Tibial nerve (tissue), 4 donors: ENCODE measurements around the gene USP9X. TPM values are rescaled to one million over a fixed set of nuclear protein-coding genes. Genes with fewer than 3 reads are reported as not detected.
"Not testable (repeated sequence)": the region's sequence is repeated elsewhere in the genome, so short reads cannot be mapped to it uniquely, and the experiment has no call there.

ENCODE experiments used
- DNase-seq, 2 donors: peaks; one replicate each; pipeline ENCODE4 v3.0.0-alpha.2; 2019; ENCODE audit warnings: low spot score in 2 of 2
- H3K27ac ChIP-seq, 4 donors: fragments of 200-600 bp; sonication (generic) in 3 of 4; one replicate each; pipeline ENCODE4 v1.5.1; 2017 to 2019; ENCODE audit warnings: mild to moderate bottlenecking in 1 of 4
- H3K27me3 ChIP-seq, 2 donors: fragments of 200-600 bp; sonication (generic) in 1 of 2; one replicate each; pipeline versions ENCODE4 v1.5.1 to v1.6.0; 2017 to 2019
- H3K36me3 ChIP-seq, 3 donors: fragments of 200-600 bp; sonication (generic); one replicate each; pipeline ENCODE4 v1.5.1; 2018 to 2019
- H3K4me1 ChIP-seq, 4 donors: fragments of 200-600 bp; sonication (generic) in 3 of 4; one replicate each; pipeline ENCODE4 v1.5.1; 2017 to 2019
- H3K4me3 ChIP-seq, 4 donors: fragments of 200-600 bp; sonication (generic) in 3 of 4; one replicate each; pipeline ENCODE4 v1.5.1; 2017 to 2019; ENCODE audit warnings: mild to moderate bottlenecking in 1 of 4, moderate library complexity in 1 of 4
- H3K9me3 ChIP-seq, 4 donors: fragments of 200-600 bp; sonication (generic) in 3 of 4; one replicate each; pipeline ENCODE4 v1.5.1; 2017 to 2019
- CTCF ChIP-seq, 5 experiments: fragments of 200-600 bp in 3 of 5; fragments of 450-650 bp in 2 of 5; sonication (generic) in 3 of 5; IDR thresholded peaks; one replicate each; pipeline ENCODE4 v1.5.1; 2016 to 2019; ENCODE audit warnings: antibody characterized with exemption in 5 of 5, mild to moderate bottlenecking in 3 of 5, moderate library complexity in 2 of 5
- EP300 ChIP-seq, 2 donors: sonication (generic); formaldehyde crosslinking; IDR thresholded peaks; one replicate each; pipeline ENCODE4 v1.6.1; 2017; ENCODE audit warnings: antibody characterized with exemption in 2 of 2, mild to moderate bottlenecking in 1 of 2
- POLR2A ChIP-seq, 2 donors: fragments of 450-650 bp; IDR thresholded peaks; one replicate each; pipeline ENCODE4 v1.6.1; 2017; ENCODE audit warnings: antibody characterized with exemption in 2 of 2, mild to moderate bottlenecking in 2 of 2, moderate library complexity in 2 of 2
- WGBS, 2 donors: methylation state at CpG; one replicate each; pipeline ENCODE4 v1.1.5; 2018; 5-methylcytosine and 5-hydroxymethylcytosine counted together
- total RNA-seq, 4 donors: library from RNA; depleted of rRNA; stranded (reverse); fragments of >200 nt; gene quantifications; one replicate each; pipeline ENCODE4 v1.1.0, GENCODE V29; 2016

USP9X gene
- total RNA-seq, 4 donors from 2014 or later = 83.1 to 101 (median 97.2) TPM

GRCh38 chrX:41148553-41148952 is 63.3 kb downstream of the USP9X start:
- WGBS, 2 donors = 28 to 72% methylated on average over 4 of the region's 4 CpGs
- Histone ChIP-seq H3K27ac (no peak overlapping the region), H3K4me1 (no peaks in the 10 kb centered on the region), H3K4me3 (no peak overlapping the region), H3K27me3 (no peaks in the 10 kb centered on the region), H3K36me3 (peaks cover 0 to 20% (median 0%) of the 10 kb centered on the region in 3 donors), H3K9me3 (no peaks in the 10 kb centered on the region)
- no peak for DNase-seq
- no peak for TF ChIP-seq POLR2A (IDR thresholded peaks at IDR 0.05)
- no peak for TF ChIP-seq CTCF (IDR thresholded peaks at IDR 0.05)
- TF ChIP-seq EP300 (IDR thresholded peaks at IDR 0.05) = no peak

DNA sequence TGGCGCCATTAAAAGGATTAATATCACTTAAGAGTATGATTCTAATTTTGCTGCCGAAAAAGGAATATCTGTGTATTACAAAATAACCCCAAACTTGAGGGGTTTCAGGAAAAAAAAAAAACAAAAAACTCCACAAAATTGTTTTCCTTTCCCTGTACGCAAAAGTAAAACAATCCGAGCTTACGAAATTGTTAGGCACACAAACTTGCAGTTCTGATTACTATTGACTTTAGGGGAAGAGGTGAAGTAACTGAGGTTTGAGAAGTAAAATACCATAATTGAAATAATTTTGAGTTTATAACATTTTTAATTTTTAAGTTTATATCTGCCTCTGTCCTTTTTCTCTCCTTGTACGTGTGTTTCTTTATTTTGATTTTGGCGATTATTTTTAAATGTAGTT is 64.8 kb downstream of the USP9X start:
- H3K36me3 ChIP-seq = peaks cover 0 to 20% (median 0%) of the 10 kb centered on the region in 3 donors
- H3K27ac ChIP-seq = no peak overlapping the region
- 75 to 86% methylated on average over 7 of the region's 7 CpGs for WGBS, 2 donors
- no peaks in the 10 kb centered on the region for H3K9me3 ChIP-seq
- TF ChIP-seq EP300 (IDR thresholded peaks at IDR 0.05) (no peak), CTCF (IDR thresholded peaks at IDR 0.05) (no peak), POLR2A (IDR thresholded peaks at IDR 0.05) (no peak)
- no peaks in the 10 kb centered on the region for H3K27me3 ChIP-seq
- no peaks in the 10 kb centered on the region for H3K4me1 ChIP-seq
- no peak for DNase-seq
- no peak overlapping the region for H3K4me3 ChIP-seq

- not testable (repeated sequence) for H3K27ac ChIP-seq, H3K4me1 ChIP-seq, H3K27me3 ChIP-seq, DNase-seq, H3K9me3 ChIP-seq, H3K4me3 ChIP-seq
- WGBS, 2 donors = 95 to 98% methylated on average over 12 of the region's 12 CpGs
- H3K36me3 ChIP-seq = peaks cover 0 to 11% (median 0%) of the 10 kb centered on the region in 3 donors
Measured at GRCh38 chrX:41151726-41152125, 66.5 kb downstream of the USP9X start.

DNA sequence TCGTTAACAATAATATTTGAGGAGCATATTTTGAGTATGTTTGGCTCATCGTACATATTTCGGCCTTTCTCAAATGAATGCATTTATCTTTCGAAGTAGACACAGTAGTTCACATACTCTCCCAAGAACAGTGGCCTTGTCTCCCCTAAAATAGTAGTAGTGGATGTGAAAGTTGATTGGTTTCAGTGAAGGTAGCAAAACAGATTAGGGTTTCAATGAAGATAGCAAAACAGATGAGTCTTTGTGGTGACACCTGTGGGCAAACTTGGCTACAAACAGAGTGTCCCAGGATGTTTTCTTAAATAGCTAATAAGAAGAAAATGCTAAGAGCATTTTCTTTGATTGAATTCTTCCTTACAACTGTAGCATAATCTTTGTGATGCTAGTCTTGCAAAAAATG is 67.0 kb downstream of the USP9X start:
- no peak for DNase-seq
- no peaks in the 10 kb centered on the region for H3K4me1 ChIP-seq
- WGBS, 2 donors = 87 to 88% methylated on average over 4 of the region's 4 CpGs
- H3K27me3 ChIP-seq = no peaks in the 10 kb centered on the region
- peaks cover 0 to 15% (median 0%) of the 10 kb centered on the region in 3 donors for H3K36me3 ChIP-seq
- H3K27ac ChIP-seq = no peak overlapping the region
- H3K9me3 ChIP-seq = no peaks in the 10 kb centered on the region
- H3K4me3 ChIP-seq = no peak overlapping the region
- TF ChIP-seq EP300 (IDR thresholded peaks at IDR 0.05) = no peak
- TF ChIP-seq POLR2A (IDR thresholded peaks at IDR 0.05) = no peak
- TF ChIP-seq CTCF (IDR thresholded peaks at IDR 0.05) = no peak

- Histone ChIP-seq H3K36me3 (peaks cover 0 to 7% (median 0%) of the 10 kb centered on the region in 3 donors), H3K27ac (no peak overlapping the region), H3K27me3 (no peaks in the 10 kb centered on the region), H3K4me1 (no peaks in the 10 kb centered on the region), H3K4me3 (no peak overlapping the region), H3K9me3 (no peaks in the 10 kb centered on the region)
- 60 to 67% methylated on average over 2 of the region's 2 CpGs for WGBS, 2 donors
- TF ChIP-seq CTCF (IDR thresholded peaks at IDR 0.05) (no peak), POLR2A (IDR thresholded peaks at IDR 0.05) (no peak), EP300 (IDR thresholded peaks at IDR 0.05) (no peak)
- DNase-seq = no peak
Measured at GRCh38 chrX:41153448-41153847, 68.2 kb downstream of the USP9X start.

GRCh38 chrX:41153957-41154356 is 68.7 kb downstream of the USP9X start:
- H3K27me3 ChIP-seq = no peaks in the 10 kb centered on the region
- H3K36me3 ChIP-seq = peaks cover 0 to 6% (median 0%) of the 10 kb centered on the region in 3 donors
- no peak overlapping the region for H3K27ac ChIP-seq
- WGBS, 2 donors = 55 to 75% methylated on average over 2 of the region's 2 CpGs
- no peak overlapping the region for H3K4me3 ChIP-seq
- DNase-seq = no peak
- no peaks in the 10 kb centered on the region for H3K9me3 ChIP-seq
- TF ChIP-seq POLR2A (IDR thresholded peaks at IDR 0.05) = no peak
- no peak for TF ChIP-seq CTCF (IDR thresholded peaks at IDR 0.05)
- no peak for TF ChIP-seq EP300 (IDR thresholded peaks at IDR 0.05)
- H3K4me1 ChIP-seq = no peaks in the 10 kb centered on the region
